HepG2 (cell line): ENCODE results near the gene RBFOX1. TPM values are rescaled to one million over a fixed set of nuclear protein-coding genes. Genes with fewer than 3 reads are reported as not detected.

Experiments
- ATAC-seq: fragments of 200-7000 bp; cut with Tn5 transposase; 3 replicates; pipeline ENCODE4 v1.9.1; 2020; ENCODE audit warnings: mild to moderate bottlenecking, moderate library complexity
- BruUV-seq: library from RNA; stranded (reverse); fragments of 400-500 nt; replicated peaks from 2 replicates; lab custom pipeline; 2021; lab: Mats Ljungman, UMichigan
- CTCF ChIA-PET: fragments of 300-600 bp; formaldehyde crosslinking; extraction: SDS; loops from one replicate; lab custom pipeline; 2021; ENCODE audit warnings: low total read pairs, inconsistent platforms, low intra/inter-chr PET ratio; lab: Yijun Ruan, JAX
- POLR2A ChIA-PET: fragments of 350-600 bp; sonication (Branson Sonifier 250); formaldehyde crosslinking; loops from one replicate; lab custom pipeline; 2020; ENCODE audit warnings: antibody characterized with exemption, inconsistent platforms; lab: Yijun Ruan, JAX
- DNase-seq: peaks from one replicate; pipeline ENCODE4 v3.0.0-alpha.2; 2015; ENCODE audit warnings: low spot score
- FAIRE-seq: peaks from 3 replicates; lab custom pipeline; 2011; peaks lifted over from hg19 to GRCh38; lab: Jason Lieb, UNC
- H2AFZ ChIP-seq: one replicate; pipeline ENCODE4 v1.6.1; 2011; ENCODE audit warnings: low read length, inconsistent platforms
- H3K27ac ChIP-seq: fragments of 300-600 bp; 3 replicates; pipeline ENCODE4 v1.8.0; 2011; ENCODE audit warnings: mixed run types, mild to moderate bottlenecking, mixed read lengths, low read length, inconsistent platforms; ENCODE audit not compliant: insufficient read depth; ENCODE audit errors: extremely low read length
- H3K27me3 ChIP-seq, 2 experiments: fragments of 200-600 bp in 1 of 2; 2 replicates in 1 of 2; 3 replicates in 1 of 2; pipeline versions ENCODE4 v1.6.0 to v1.8.0; 2011; ENCODE audit warnings: low read length in 2 of 2, mild to moderate bottlenecking in 2 of 2, moderate library complexity in 2 of 2, inconsistent platforms in 1 of 2; ENCODE audit not compliant: insufficient read depth in 2 of 2, control insufficient read depth in 1 of 2
- H3K36me3 ChIP-seq, 2 experiments: fragments of 200-600 bp in 1 of 2; replicated peaks in 1 of 2; 2 replicates in 1 of 2; 3 replicates in 1 of 2; pipeline versions ENCODE4 v1.5.1 to v1.8.0; 2011; ENCODE audit warnings: low read length in 2 of 2, inconsistent platforms in 1 of 2; ENCODE audit not compliant: insufficient read depth in 2 of 2, control insufficient read depth in 1 of 2
- H3K4me1 ChIP-seq: 2 replicates; pipeline ENCODE4 v1.5.1; 2012; ENCODE audit warnings: low read length, inconsistent platforms; ENCODE audit not compliant: insufficient read depth
- H3K4me2 ChIP-seq: 2 replicates; pipeline ENCODE4 v1.6.0; 2011; ENCODE audit warnings: low read depth, low read length, inconsistent platforms
- H3K4me3 ChIP-seq, 3 experiments: fragments of 200-600 bp in 1 of 3; sonication (generic), shearing (Covaris generic) in 1 of 3; replicated peaks in 1 of 3; 2 replicates each; pipeline ENCODE4 v1.5.1; 2011 to 2016; ENCODE audit warnings: low read length in 3 of 3, inconsistent platforms in 2 of 3, low read depth in 2 of 3, mild to moderate bottlenecking in 2 of 3, control low read depth in 1 of 3, mixed read lengths in 1 of 3; ENCODE audit not compliant: insufficient read depth in 1 of 3
- H3K79me2 ChIP-seq: one replicate; pipeline ENCODE4 v1.6.1; 2011; ENCODE audit warnings: low read length, inconsistent platforms; ENCODE audit not compliant: insufficient read depth
- H3K9ac ChIP-seq: 2 replicates; pipeline ENCODE4 v1.6.0; 2011; ENCODE audit warnings: mild to moderate bottlenecking, low read depth, low read length, inconsistent platforms; ENCODE audit not compliant: insufficient read depth
- H3K9me3 ChIP-seq: 2 replicates; pipeline ENCODE4 v1.5.1; 2012; ENCODE audit warnings: mild to moderate bottlenecking, low read length
- H4K20me1 ChIP-seq: 2 replicates; pipeline ENCODE4 v1.6.0; 2011; ENCODE audit warnings: inconsistent platforms, mild to moderate bottlenecking, low read length, moderate library complexity; ENCODE audit not compliant: insufficient read depth
- KLF9 ChIP-seq: IDR thresholded peaks from 2 replicates; pipeline ENCODE4 v1.6.1; 2016; ENCODE audit warnings: low read depth
- PHF8 ChIP-seq: sonication (generic); formaldehyde crosslinking; IDR thresholded peaks from 2 replicates; pipeline ENCODE4 v1.5.0; 2020; ENCODE audit warnings: missing genetic modification reagents
- SIX1 ChIP-seq: sonication (generic); formaldehyde crosslinking; IDR thresholded peaks from 2 replicates; pipeline ENCODE4 v1.4.0; 2020; ENCODE audit warnings: missing genetic modification reagents, borderline replicate concordance
- SRSF1 ChIP-seq: fragments of 200-400 bp; formaldehyde crosslinking; optimal IDR thresholded peaks from 2 replicates; pipeline ENCODE3; 2017; ENCODE audit warnings: mild to moderate bottlenecking, low read depth, low read length, moderate library complexity
- ZNF232 ChIP-seq: sonication (generic); formaldehyde crosslinking; IDR thresholded peaks from 2 replicates; pipeline ENCODE4 v1.4.0; 2020; ENCODE audit warnings: missing genetic modification reagents, borderline replicate concordance
- ZNF547 ChIP-seq: sonication (generic); formaldehyde crosslinking; IDR thresholded peaks from 2 replicates; pipeline ENCODE4 v1.5.1; 2020; ENCODE audit warnings: mild to moderate bottlenecking, missing genetic modification reagents
- WGBS: methylation state at CpG from one replicate; pipeline ENCODE4 v1.1.6; 2017; ENCODE audit warnings: low lambda C conversion rate; 5-methylcytosine and 5-hydroxymethylcytosine counted together
- in situ Hi-C: cut with HindIII; loops from 2 replicates; pipeline ENCODE4 v1.10.0; 2017; ENCODE audit warnings: low pct_unique_long_range_greater_than_20kb; ENCODE audit not compliant: extremely low pct_ligation_motif_present
- intact Hi-C: fragments of 100-400 bp; cut with micrococcal nuclease; formaldehyde crosslinking; loops from one replicate; pipeline ENCODE4 v1.10.0; 2022; ENCODE audit not compliant: unreplicated experiment
- polyA plus RNA-seq, 8 experiments: library from polyadenylated mRNA; depleted of rRNA in 3 of 8; stranded (reverse) in 7 of 8; unstranded in 1 of 8; fragments of >200 nt; fragmentation: Illumina TruSeq in 4 of 8; extraction: Trizol in 4 of 8; gene quantifications; 2 replicates each; pipeline versions ENCODE4 v1.2.1 to v1.2.3, GENCODE V29; 2011 to 2016; ENCODE audit warnings: low read depth in 4 of 8, missing spikeins in 1 of 8, mixed read lengths in 1 of 8; ENCODE audit not compliant: insufficient read depth in 1 of 8
- total RNA-seq, 5 experiments: library from RNA; depleted of rRNA; stranded (reverse); fragments of >200 nt; fragmentation: Illumina TruSeq; extraction: Trizol; gene quantifications; 2 replicates each; pipeline ENCODE4 v1.2.3, GENCODE V29; 2016; ENCODE audit warnings: low read depth in 1 of 5
- TF ChIP-seq, protein P1 (sequence below): sonication (generic); formaldehyde crosslinking; conservative IDR thresholded peaks from 2 replicates; pipeline ENCODE4 v1.5.0; 2020; ENCODE audit warnings: missing genetic modification reagents
- TF ChIP-seq, protein P2 (sequence below): IDR thresholded peaks from 2 replicates; pipeline ENCODE4 v1.6.1; 2016
- TF ChIP-seq, protein P3 (sequence below): sonication (generic); formaldehyde crosslinking; IDR thresholded peaks from 2 replicates; pipeline ENCODE4 v1.4.0; 2020; ENCODE audit warnings: mild to moderate bottlenecking, missing genetic modification reagents
- TF ChIP-seq, protein P4 (sequence below): sonication (generic); formaldehyde crosslinking; IDR thresholded peaks from 2 replicates; pipeline ENCODE4 v1.9.0; 2021; ENCODE audit warnings: missing genetic modification reagents, borderline replicate concordance
- TF ChIP-seq, protein P5 (sequence below): sonication (generic); formaldehyde crosslinking; IDR thresholded peaks from 2 replicates; pipeline ENCODE4 v1.4.0; 2020; ENCODE audit warnings: missing genetic modification reagents, borderline replicate concordance

RBFOX1 gene
- total and polyA plus RNA-seq, 2 of the 13 experiments (the other 11 are each of a cell fraction or from before 2014, with no cell fraction given), result not detected

DNA sequence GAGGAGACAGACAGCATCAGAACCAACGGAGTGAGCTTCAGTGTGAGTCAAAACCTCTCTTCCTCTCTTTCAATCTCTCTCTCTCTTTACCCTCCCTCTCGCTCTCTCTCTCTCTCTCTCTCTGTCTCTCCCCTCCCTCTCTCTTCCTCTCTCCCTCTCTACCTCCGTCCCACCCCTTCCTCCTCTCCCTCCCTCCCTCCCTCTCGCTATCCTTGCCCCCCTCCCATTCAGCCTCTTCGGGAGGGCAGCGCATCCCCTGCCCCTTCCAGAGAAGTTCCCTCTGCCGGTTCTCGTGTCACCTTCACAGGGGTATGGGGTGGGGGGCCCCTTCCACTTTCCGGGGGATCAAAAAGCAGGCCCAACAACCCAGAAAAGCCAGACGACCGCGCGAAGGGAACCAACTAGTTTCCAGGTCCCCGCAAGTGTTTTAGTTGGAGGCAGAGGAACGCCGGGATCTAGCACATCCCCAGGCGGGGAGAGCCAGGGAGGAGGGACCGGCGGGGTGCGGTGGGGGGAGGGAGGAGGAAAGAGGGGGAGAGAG lies 28.9 kb upstream of the RBFOX1 start:
- no TSS peak for BruUV-seq
- in situ Hi-C loops (no loop called here), intact Hi-C loops (no loop called here)
- H3K36me3 ChIP-seq, result no peaks in the 10 kb centered on the region
- no peak for ATAC-seq
- no peak for DNase-seq
- no peak for FAIRE-seq
- ChIA-PET POLR2A (interaction anchor here (0.6 kb wide), 1 partner anchor 24 kb away, joined by 3 read pairs; no protein-coding TSS in a partner anchor), CTCF (no interaction called here)
- H3K27ac ChIP-seq, result no peak overlapping the region
- H3K79me2 ChIP-seq, result no peaks in the 10 kb centered on the region
- H3K9me3 ChIP-seq, result no peaks in the 10 kb centered on the region
- H3K27me3 ChIP-seq, result peaks cover 1 to 38% of the 10 kb centered on the region in 2 experiments; a peak in 3 of 5 replicates
- TF ChIP-seq, protein P1, sequence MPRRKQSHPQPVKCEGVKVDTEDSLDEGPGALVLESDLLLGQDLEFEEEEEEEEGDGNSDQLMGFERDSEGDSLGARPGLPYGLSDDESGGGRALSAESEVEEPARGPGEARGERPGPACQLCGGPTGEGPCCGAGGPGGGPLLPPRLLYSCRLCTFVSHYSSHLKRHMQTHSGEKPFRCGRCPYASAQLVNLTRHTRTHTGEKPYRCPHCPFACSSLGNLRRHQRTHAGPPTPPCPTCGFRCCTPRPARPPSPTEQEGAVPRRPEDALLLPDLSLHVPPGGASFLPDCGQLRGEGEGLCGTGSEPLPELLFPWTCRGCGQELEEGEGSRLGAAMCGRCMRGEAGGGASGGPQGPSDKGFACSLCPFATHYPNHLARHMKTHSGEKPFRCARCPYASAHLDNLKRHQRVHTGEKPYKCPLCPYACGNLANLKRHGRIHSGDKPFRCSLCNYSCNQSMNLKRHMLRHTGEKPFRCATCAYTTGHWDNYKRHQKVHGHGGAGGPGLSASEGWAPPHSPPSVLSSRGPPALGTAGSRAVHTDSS (CRISPR knock-in tag), result no peak
- TF ChIP-seq SRSF1 (no peak), SIX1 (CRISPR knock-in tag) (no peak), ZNF547 (CRISPR knock-in tag) (no peak), PHF8 (CRISPR knock-in tag) (no peak), ZNF232 (CRISPR knock-in tag) (no peak), KLF9 (CRISPR knock-in tag) (no peak)
- TF ChIP-seq, protein P2, sequence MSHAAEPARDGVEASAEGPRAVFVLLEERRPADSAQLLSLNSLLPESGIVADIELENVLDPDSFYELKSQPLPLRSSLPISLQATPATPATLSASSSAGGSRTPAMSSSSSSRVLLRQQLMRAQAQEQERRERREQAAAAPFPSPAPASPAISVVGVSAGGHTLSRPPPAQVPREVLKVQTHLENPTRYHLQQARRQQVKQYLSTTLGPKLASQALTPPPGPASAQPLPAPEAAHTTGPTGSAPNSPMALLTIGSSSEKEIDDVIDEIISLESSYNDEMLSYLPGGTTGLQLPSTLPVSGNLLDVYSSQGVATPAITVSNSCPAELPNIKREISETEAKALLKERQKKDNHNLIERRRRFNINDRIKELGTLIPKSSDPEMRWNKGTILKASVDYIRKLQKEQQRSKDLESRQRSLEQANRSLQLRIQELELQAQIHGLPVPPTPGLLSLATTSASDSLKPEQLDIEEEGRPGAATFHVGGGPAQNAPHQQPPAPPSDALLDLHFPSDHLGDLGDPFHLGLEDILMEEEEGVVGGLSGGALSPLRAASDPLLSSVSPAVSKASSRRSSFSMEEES (CRISPR knock-in tag), result no peak
- TF ChIP-seq, protein P3, sequence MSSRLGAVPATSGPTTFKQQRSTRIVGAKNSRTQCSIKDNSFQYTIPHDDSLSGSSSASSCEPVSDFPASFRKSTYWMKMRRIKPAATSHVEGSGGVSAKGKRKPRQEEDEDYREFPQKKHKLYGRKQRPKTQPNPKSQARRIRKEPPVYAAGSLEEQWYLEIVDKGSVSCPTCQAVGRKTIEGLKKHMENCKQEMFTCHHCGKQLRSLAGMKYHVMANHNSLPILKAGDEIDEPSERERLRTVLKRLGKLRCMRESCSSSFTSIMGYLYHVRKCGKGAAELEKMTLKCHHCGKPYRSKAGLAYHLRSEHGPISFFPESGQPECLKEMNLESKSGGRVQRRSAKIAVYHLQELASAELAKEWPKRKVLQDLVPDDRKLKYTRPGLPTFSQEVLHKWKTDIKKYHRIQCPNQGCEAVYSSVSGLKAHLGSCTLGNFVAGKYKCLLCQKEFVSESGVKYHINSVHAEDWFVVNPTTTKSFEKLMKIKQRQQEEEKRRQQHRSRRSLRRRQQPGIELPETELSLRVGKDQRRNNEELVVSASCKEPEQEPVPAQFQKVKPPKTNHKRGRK (CRISPR knock-in tag), result no peak
- TF ChIP-seq, protein P4, sequence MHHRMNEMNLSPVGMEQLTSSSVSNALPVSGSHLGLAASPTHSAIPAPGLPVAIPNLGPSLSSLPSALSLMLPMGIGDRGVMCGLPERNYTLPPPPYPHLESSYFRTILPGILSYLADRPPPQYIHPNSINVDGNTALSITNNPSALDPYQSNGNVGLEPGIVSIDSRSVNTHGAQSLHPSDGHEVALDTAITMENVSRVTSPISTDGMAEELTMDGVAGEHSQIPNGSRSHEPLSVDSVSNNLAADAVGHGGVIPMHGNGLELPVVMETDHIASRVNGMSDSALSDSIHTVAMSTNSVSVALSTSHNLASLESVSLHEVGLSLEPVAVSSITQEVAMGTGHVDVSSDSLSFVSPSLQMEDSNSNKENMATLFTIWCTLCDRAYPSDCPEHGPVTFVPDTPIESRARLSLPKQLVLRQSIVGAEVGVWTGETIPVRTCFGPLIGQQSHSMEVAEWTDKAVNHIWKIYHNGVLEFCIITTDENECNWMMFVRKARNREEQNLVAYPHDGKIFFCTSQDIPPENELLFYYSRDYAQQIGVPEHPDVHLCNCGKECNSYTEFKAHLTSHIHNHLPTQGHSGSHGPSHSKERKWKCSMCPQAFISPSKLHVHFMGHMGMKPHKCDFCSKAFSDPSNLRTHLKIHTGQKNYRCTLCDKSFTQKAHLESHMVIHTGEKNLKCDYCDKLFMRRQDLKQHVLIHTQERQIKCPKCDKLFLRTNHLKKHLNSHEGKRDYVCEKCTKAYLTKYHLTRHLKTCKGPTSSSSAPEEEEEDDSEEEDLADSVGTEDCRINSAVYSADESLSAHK (CRISPR knock-in tag), result no peak
- TF ChIP-seq, protein P5, sequence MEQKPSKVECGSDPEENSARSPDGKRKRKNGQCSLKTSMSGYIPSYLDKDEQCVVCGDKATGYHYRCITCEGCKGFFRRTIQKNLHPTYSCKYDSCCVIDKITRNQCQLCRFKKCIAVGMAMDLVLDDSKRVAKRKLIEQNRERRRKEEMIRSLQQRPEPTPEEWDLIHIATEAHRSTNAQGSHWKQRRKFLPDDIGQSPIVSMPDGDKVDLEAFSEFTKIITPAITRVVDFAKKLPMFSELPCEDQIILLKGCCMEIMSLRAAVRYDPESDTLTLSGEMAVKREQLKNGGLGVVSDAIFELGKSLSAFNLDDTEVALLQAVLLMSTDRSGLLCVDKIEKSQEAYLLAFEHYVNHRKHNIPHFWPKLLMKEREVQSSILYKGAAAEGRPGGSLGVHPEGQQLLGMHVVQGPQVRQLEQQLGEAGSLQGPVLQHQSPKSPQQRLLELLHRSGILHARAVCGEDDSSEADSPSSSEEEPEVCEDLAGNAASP (CRISPR knock-in tag), result no peak
- H3K4me2 ChIP-seq, result no peak overlapping the region
- WGBS, result 11% methylated on average over 20 of the region's 20 CpGs
- no peaks in the 10 kb centered on the region; the same call in 1 of the 2 replicates for H4K20me1 ChIP-seq
- H3K4me3 ChIP-seq, result no peak overlapping the region
- no peak overlapping the region for H3K9ac ChIP-seq
- H3K4me1 ChIP-seq, result no peaks in the 10 kb centered on the region
- no peak overlapping the region for H2AFZ ChIP-seq
